ENCODE results near the gene INO80E.

GRCh38 chr16:30032083-30032819 is 36.2 kb downstream of the INO80E start:
- TF ChIP-seq CTCF (IDR thresholded peaks at IDR 0.05): peak; percentile 89
- TF ChIP-seq ZFX (IDR thresholded peaks at IDR 0.05; ENCODE audit: borderline replicate concordance): no peak

Data from 22Rv1 (cell line).